Vagina (tissue), 2 donors: ENCODE results near the gene BNC2.

Experiments
- POLR2A ChIP-seq, 2 donors: fragments of 450-650 bp; IDR thresholded peaks; one replicate each; pipeline ENCODE4 v1.6.1; 2017; ENCODE audit warnings: antibody characterized with exemption in 2 of 2, mild to moderate bottlenecking in 2 of 2, moderate library complexity in 2 of 2
- TF ChIP-seq, protein P1 (sequence below), 3 experiments: fragments of 450-650 bp in 2 of 3; fragments of 200-600 bp in 1 of 3; sonication (generic) in 1 of 3; IDR thresholded peaks; one replicate each; pipeline ENCODE4 v1.5.1; 2017 to 2019; ENCODE audit warnings: antibody characterized with exemption in 3 of 3, mild to moderate bottlenecking in 2 of 3, moderate library complexity in 2 of 3

DNA sequence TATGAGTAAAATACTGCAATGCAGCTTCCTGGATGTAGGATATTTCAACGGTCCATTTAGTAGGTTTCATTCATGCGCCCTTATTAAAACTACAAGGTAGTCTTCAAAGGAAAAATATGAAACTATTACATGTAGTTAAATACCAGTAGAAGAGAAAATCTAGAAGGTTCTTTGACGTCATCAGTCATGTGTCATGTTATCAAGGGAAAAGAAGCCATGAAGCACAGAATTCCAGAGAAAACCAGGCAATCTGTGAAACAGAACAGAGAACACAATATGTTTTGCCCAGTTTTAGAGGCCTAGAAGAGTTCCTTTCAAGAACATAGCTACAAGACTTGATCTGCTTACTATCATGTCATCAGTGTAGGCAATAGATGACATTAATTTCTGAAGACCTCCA is 38.4 kb downstream of the BNC2 start:
- TF ChIP-seq, protein P1, sequence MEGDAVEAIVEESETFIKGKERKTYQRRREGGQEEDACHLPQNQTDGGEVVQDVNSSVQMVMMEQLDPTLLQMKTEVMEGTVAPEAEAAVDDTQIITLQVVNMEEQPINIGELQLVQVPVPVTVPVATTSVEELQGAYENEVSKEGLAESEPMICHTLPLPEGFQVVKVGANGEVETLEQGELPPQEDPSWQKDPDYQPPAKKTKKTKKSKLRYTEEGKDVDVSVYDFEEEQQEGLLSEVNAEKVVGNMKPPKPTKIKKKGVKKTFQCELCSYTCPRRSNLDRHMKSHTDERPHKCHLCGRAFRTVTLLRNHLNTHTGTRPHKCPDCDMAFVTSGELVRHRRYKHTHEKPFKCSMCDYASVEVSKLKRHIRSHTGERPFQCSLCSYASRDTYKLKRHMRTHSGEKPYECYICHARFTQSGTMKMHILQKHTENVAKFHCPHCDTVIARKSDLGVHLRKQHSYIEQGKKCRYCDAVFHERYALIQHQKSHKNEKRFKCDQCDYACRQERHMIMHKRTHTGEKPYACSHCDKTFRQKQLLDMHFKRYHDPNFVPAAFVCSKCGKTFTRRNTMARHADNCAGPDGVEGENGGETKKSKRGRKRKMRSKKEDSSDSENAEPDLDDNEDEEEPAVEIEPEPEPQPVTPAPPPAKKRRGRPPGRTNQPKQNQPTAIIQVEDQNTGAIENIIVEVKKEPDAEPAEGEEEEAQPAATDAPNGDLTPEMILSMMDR (IDR thresholded peaks at IDR 0.05): no peak
- no peak for TF ChIP-seq POLR2A (IDR thresholded peaks at IDR 0.05)
